ENCODE results near the gene FAM114A1.
"Not testable (repeated sequence)": the region's sequence is repeated elsewhere in the genome, so short reads cannot be mapped to it uniquely, and the experiment has no call there.

Gene FAM114A1

DNA sequence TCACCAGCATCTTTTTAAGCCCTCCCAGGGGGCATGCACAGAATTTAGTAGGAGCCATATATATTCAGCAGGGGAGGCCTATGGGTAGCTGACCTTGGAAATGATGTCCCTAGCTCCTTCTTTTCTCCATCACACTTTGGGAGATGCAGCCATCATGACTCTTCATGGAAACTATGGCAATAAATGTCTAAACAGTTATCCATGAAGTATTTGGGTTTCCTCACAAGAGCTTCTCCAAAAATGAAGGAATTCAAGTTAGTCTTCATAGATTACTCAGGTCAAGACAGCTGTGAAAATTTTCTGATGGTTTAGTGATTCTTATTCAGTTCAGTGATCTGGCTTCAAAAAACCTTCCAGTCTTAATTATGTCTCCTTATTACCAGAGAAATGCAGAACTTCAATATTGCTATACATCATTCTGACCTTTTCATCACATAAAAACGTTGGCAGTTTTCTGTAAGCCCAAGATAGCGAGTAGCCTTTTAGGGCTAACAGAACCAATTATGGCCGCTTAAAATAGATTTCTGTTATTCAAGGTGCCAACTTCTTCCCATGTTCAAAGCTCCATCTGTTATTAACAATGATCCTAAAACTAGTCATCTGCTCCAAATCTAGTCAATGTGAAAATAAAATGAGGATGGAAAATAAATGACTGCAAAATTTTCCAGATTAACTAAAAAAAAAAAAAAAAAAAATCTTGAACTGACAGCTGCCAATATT, 112.1 kb downstream of the FAM114A1 start:
- no peak for DNase-seq

DNA sequence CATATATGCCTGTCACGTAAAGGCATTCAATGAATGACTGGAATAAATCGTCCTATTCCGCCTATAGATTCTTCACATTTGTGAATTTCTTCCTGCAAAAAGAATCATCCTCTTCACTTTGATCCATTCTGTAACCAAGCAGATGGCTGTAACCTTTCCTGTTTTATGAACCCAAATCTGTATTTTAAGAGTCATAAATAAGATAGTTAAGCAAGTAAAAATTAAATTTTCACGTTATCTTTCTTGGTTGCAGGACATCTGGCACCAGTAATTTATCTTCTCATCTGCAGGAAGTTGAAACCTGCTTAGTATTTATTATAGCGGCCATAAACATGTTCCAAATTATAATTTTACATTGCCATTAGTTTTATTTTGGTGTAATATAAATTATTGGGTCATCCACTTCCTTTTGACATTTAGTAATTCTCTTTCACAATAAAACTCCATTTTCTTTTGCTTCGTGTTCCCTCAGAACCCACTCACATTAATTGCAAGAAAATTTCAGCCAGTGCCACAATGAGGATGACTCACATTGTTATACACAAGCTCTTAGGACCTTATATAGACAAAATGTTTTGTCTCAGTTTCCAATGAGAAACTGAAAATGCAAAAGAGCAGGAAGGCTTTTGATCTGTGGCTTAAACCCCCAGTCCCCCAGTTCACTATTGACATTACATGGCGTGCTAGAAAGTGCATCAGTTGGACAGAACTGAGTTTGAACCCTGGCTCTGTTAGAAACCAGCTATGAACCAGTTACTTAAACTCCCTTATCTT, 113.5 kb downstream of the FAM114A1 start:
- DNase-seq: no peak

DNA sequence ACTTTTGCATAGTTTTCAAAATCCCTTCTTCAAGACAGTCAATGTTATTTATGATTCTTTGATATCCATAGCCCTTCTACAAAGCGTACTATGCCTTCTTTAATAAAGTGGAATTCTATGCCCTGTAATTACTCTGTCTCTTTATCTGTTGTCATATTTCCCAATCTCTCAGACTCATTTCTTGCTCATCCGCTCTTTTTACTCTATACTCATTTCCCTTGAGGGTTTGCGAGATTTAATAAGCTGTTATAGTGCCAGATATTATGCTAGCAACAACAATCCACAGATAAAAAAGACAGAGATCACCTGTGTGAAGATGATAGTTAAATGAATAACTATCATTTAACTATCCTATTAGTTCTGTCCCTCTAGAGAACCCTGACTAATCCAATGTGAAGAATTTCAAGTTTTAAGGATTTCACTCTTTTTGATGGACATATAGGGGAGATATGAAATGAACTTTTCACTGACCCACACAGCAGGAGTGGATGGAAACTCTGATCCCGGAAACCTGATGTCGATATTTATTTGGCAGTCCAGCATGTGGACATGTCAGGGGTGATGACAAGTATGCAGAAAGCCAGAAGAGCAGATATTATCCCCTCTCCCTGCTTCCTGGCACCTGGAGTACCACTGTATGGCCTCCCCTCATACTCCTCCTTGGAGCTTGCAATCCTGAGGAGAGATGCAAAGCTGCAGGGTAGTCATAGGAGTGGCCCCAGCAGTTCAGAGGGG, 114.9 kb downstream of the FAM114A1 start:
- no peak for DNase-seq

GRCh38 chr4:38983291-38983690, 115.7 kb downstream of the FAM114A1 start:
- DNase-seq: no peak

- no peak for DNase-seq
Measured at GRCh38 chr4:38983787-38984598, 116.4 kb downstream of the FAM114A1 start.

DNA sequence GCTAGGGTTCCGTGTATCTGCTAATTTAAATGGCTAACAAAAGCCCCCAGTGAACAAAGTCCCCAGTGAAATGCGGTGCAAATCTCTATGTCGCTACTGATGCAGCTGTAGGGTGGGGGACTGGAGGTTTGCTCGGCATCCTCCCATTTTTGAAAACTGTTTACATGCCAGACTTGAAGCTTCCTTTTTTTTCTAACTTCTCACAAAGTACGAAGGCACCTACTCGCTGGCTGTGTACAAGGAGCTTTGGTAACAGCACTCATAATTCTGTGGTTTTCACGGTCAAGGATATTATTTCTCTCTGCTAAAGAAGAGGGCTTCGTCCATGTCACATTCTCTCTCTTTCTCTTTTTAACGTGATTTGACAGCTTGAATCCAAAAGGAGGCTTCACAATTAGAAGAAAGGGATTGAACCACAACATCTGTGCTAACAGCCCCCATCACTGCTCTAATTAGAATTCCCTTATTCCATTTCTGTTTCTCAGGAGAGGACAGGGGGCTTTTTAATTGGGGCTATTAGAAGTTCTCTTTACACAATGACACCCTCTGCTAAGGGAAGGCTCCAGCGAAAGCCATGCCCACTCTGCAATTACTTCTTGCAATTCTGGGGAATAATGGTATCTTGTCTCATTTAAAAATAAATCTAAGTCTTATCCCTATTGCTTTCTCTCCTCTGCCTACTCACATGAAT, 117.9 kb downstream of the FAM114A1 start:
- DNase-seq: peak; percentile 10

GRCh38 chr4:38987491-38987890, 119.9 kb downstream of the FAM114A1 start:
- no peak for DNase-seq

- not testable (repeated sequence) for DNase-seq
Measured at GRCh38 chr4:38988353-38988752, 120.7 kb downstream of the FAM114A1 start.

- DNase-seq: no peak
Measured at GRCh38 chr4:38989487-38989886, 121.9 kb downstream of the FAM114A1 start.

GRCh38 chr4:38990241-38990640, 122.6 kb downstream of the FAM114A1 start:
- DNase-seq: no peak

GRCh38 chr4:38993683-38994082, 126.1 kb downstream of the FAM114A1 start:
- no peak for DNase-seq

GRCh38 chr4:38994135-38994534, 126.5 kb downstream of the FAM114A1 start:
- no peak for DNase-seq
